CD4-positive, CD25-positive, alpha-beta regulatory T cell (primary cell): ENCODE data around the gene ADD1. TPM values are rescaled to one million over a fixed set of nuclear protein-coding genes. Genes with fewer than 3 reads are reported as not detected.

Experiments used
- ATAC-seq, 2 donors: fragments of 150-1000 bp; cut with Tn5 transposase; one replicate each; pipeline ENCODE4 v1.10.0; 2021; ENCODE audit warnings: low read depth in 2 of 2, moderate number of reproducible peaks in 2 of 2, moderate library complexity in 1 of 2
- DNase-seq, 3 donors: peaks; one replicate each; pipeline versions ENCODE4 v3.0.0 to v3.0.0-alpha.2; 2012 to 2022; ENCODE audit warnings: mixed read lengths in 1 of 3
- H3K27ac ChIP-seq: one replicate; pipeline ENCODE4 v1.7.0; 2013; ENCODE audit warnings: mild to moderate bottlenecking, low read length; ENCODE audit not compliant: insufficient read depth, poor library complexity, severe bottlenecking
- H3K27me3 ChIP-seq: one replicate; pipeline ENCODE4 v1.7.0; 2013; ENCODE audit warnings: low read length; ENCODE audit not compliant: control insufficient read depth, insufficient read depth
- H3K36me3 ChIP-seq: one replicate; pipeline ENCODE4 v1.7.0; 2013; ENCODE audit warnings: mild to moderate bottlenecking, low read length, moderate library complexity; ENCODE audit not compliant: control insufficient read depth, insufficient read depth
- H3K4me1 ChIP-seq: 2 replicates; pipeline ENCODE4 v1.7.0; 2013; ENCODE audit warnings: mild to moderate bottlenecking, low read length; ENCODE audit not compliant: insufficient read depth, control insufficient read depth, poor library complexity, severe bottlenecking
- H3K4me3 ChIP-seq: one replicate; pipeline ENCODE4 v1.7.0; 2013; ENCODE audit warnings: low read depth, mild to moderate bottlenecking, low read length, moderate library complexity
- H3K9me3 ChIP-seq, 2 experiments: 1 replicate in 1 of 2; 2 replicates in 1 of 2; pipeline ENCODE4 v1.7.0; 2013; ENCODE audit warnings: low read length in 2 of 2, mild to moderate bottlenecking in 1 of 2, moderate library complexity in 1 of 2; ENCODE audit not compliant: control insufficient read depth in 2 of 2
- H3K27ac Mint-ChIP-seq, 3 donors: one replicate each; pipeline ENCODE4 v1.8.0; 2020 to 2022; ENCODE audit warnings: mild to moderate bottlenecking in 3 of 3, mixed read lengths in 3 of 3, moderate library complexity in 2 of 3
- H3K27me3 Mint-ChIP-seq: one replicate; pipeline ENCODE4 v1.8.0; 2022; ENCODE audit warnings: mild to moderate bottlenecking, mixed read lengths
- H3K36me3 Mint-ChIP-seq: one replicate; pipeline ENCODE4 v1.8.0; 2020; ENCODE audit warnings: mixed read lengths
- H3K4me1 Mint-ChIP-seq, 4 donors: one replicate each; pipeline ENCODE4 v1.8.0; 2020 to 2022; ENCODE audit warnings: mixed read lengths in 4 of 4, mild to moderate bottlenecking in 1 of 4
- H3K4me3 Mint-ChIP-seq, 4 donors: one replicate each; pipeline ENCODE4 v1.8.0; 2020 to 2022; ENCODE audit warnings: mild to moderate bottlenecking in 4 of 4, mixed read lengths in 4 of 4, moderate library complexity in 3 of 4
- H3K9me3 Mint-ChIP-seq, 7 donors: one replicate each; pipeline ENCODE4 v1.8.0; 2020 to 2022; ENCODE audit warnings: mixed read lengths in 7 of 7, mild to moderate bottlenecking in 3 of 7, moderate library complexity in 2 of 7
- polyA plus RNA-seq, 4 donors: library from polyadenylated mRNA; unstranded; fragments of 300-500 nt; fragmentation: Illumina TruSeq; gene quantifications; one replicate each; pipeline ENCODE4 v1.2.3, GENCODE V29; 2021
- total RNA-seq: library from RNA; stranded (reverse); gene quantifications from one replicate; pipeline ENCODE4 v1.2.3, GENCODE V29; 2022

Gene ADD1
- total and polyA plus RNA-seq, 5 donors from 2014 or later, result 142 to 242 (median 146) TPM

- Mint-ChIP-seq H3K27me3 (no peaks in the 10 kb centered on the region), H3K4me3 (peak overlapping the region; percentile 83 to 89 (median 86)), H3K4me1 (peaks cover 5 to 74% (median 29%) of the 10 kb centered on the region in 4 donors), H3K27ac (peak overlapping the region; percentile 92 to 93 (median 93)), H3K36me3 (peaks cover 3% of the 10 kb centered on the region), H3K9me3 (peaks cover 0 to 3% (median 0%) of the 10 kb centered on the region in 7 donors)
- H3K36me3 ChIP-seq, result no peaks in the 10 kb centered on the region
- H3K4me3 ChIP-seq, result peak overlapping the region; percentile 86
- peak overlapping the region; percentile 87 for H3K27ac ChIP-seq
- H3K4me1 ChIP-seq, result peaks cover 64% of the 10 kb centered on the region
- H3K9me3 ChIP-seq, result no peaks in the 10 kb centered on the region
- ATAC-seq (no peak), DNase-seq (no peak)
- no peaks in the 10 kb centered on the region for H3K27me3 ChIP-seq
These were observed 4.6 kb upstream of the ADD1 start for GRCh38 chr4:2839060-2839459.

GRCh38 chr4:2842687-2843262 lies 869 bp upstream of the ADD1 start:
- H3K4me1 Mint-ChIP-seq, result peaks cover 26 to 70% (median 46%) of the 10 kb centered on the region in 4 donors
- H3K4me3 ChIP-seq, result peak overlapping the region; percentile 73
- peak overlapping the region; percentile 88 to 92 (median 91) for H3K27ac Mint-ChIP-seq

GRCh38 chr4:2843941-2844584 lies 419 bp downstream of the ADD1 start:
- peak overlapping the region; percentile 85 for H3K4me3 ChIP-seq
- H3K27ac ChIP-seq, result peak overlapping the region; percentile 75
- Mint-ChIP-seq H3K27ac (peak overlapping the region; percentile 94 to 96 (median 94)), H3K27me3 (peaks cover 7% of the 10 kb centered on the region), H3K36me3 (peaks cover 3% of the 10 kb centered on the region), H3K4me1 (peaks cover 33 to 68% (median 43%) of the 10 kb centered on the region in 4 donors), H3K4me3 (peak overlapping the region; percentile 94 to 100 (median 96)), H3K9me3 (peaks cover 0 to 3% (median 0%) of the 10 kb centered on the region in 7 donors)
- peak in 1 of 3 donors; percentile 35 for DNase-seq
- peaks cover 37% of the 10 kb centered on the region for H3K4me1 ChIP-seq
- peak in 1 of 2 donors; percentile 13 for ATAC-seq
- H3K27me3 ChIP-seq, result no peaks in the 10 kb centered on the region
- no peaks in the 10 kb centered on the region for H3K9me3 ChIP-seq
- H3K36me3 ChIP-seq, result no peaks in the 10 kb centered on the region

More at GRCh38 chr4:2842687-2843262, 869 bp upstream of the ADD1 start:
- Histone ChIP-seq H3K36me3 (no peaks in the 10 kb centered on the region), H3K27me3 (no peaks in the 10 kb centered on the region), H3K9me3 (no peaks in the 10 kb centered on the region), H3K4me1 (peaks cover 41% of the 10 kb centered on the region), H3K27ac (peak overlapping the region; percentile 75)
- peak overlapping the region; percentile 89 to 97 (median 94) for H3K4me3 Mint-ChIP-seq
- peaks cover 3% of the 10 kb centered on the region for H3K36me3 Mint-ChIP-seq
- peaks cover 0 to 3% (median 0%) of the 10 kb centered on the region in 7 donors for H3K9me3 Mint-ChIP-seq
- peaks cover 7% of the 10 kb centered on the region for H3K27me3 Mint-ChIP-seq
- no peak for DNase-seq
- ATAC-seq, result no peak

GRCh38 chr4:2846172-2846571 lies 2.5 kb downstream of the ADD1 start:
- Histone ChIP-seq H3K36me3 (no peaks in the 10 kb centered on the region), H3K27ac (peak overlapping the region; percentile 34), H3K4me3 (peak overlapping the region; percentile 78), H3K9me3 (no peaks in the 10 kb centered on the region), H3K4me1 (peaks cover 50% of the 10 kb centered on the region), H3K27me3 (no peaks in the 10 kb centered on the region)
- DNase-seq, result peak in 1 of 3 donors; percentile 29
- Mint-ChIP-seq H3K9me3 (no peaks in the 10 kb centered on the region), H3K27ac (peak overlapping the region; percentile 38 to 94 (median 94)), H3K4me3 (peak overlapping the region; percentile 94 to 100 (median 96)), H3K36me3 (peaks cover 3% of the 10 kb centered on the region), H3K4me1 (peaks cover 39 to 75% (median 55%) of the 10 kb centered on the region in 4 donors), H3K27me3 (peaks cover 7% of the 10 kb centered on the region)
- no peak for ATAC-seq

- Mint-ChIP-seq H3K36me3 (no peaks in the 10 kb centered on the region), H3K27me3 (peaks cover 7% of the 10 kb centered on the region), H3K4me3 (peak overlapping the region in 3 of 4 donors; percentile 19 to 73 (median 55)), H3K4me1 (peaks cover 48 to 82% (median 59%) of the 10 kb centered on the region in 4 donors), H3K9me3 (no peaks in the 10 kb centered on the region), H3K27ac (peak overlapping the region in 2 of 3 donors; percentile 37 to 38)
- H3K9me3 ChIP-seq, result no peaks in the 10 kb centered on the region
- no peak overlapping the region for H3K27ac ChIP-seq
- peaks cover 60% of the 10 kb centered on the region for H3K4me1 ChIP-seq
- DNase-seq (no peak), ATAC-seq (no peak)
- H3K27me3 ChIP-seq, result no peaks in the 10 kb centered on the region
- peak overlapping the region; percentile 24 for H3K4me3 ChIP-seq
- H3K36me3 ChIP-seq, result no peaks in the 10 kb centered on the region
These were observed 3.7 kb downstream of the ADD1 start for GRCh38 chr4:2847302-2847871.

GRCh38 chr4:2848449-2848848 lies 4.8 kb downstream of the ADD1 start:
- Mint-ChIP-seq H3K4me1 (peaks cover 47 to 82% (median 59%) of the 10 kb centered on the region in 4 donors), H3K27ac (peak overlapping the region; percentile 27 to 91 (median 38))
- no peak for ATAC-seq

GRCh38 chr4:2849267-2850152 lies 5.9 kb downstream of the ADD1 start:
- H3K9me3 Mint-ChIP-seq, result no peaks in the 10 kb centered on the region
- peak overlapping the region; percentile 14 for H3K27ac ChIP-seq
- ATAC-seq, result no peak

More at GRCh38 chr4:2848449-2848848, 4.8 kb downstream of the ADD1 start:
- H3K4me3 ChIP-seq, result no peak overlapping the region
- H3K4me1 ChIP-seq, result peaks cover 61% of the 10 kb centered on the region
- H3K9me3 ChIP-seq, result no peaks in the 10 kb centered on the region
- H3K27me3 ChIP-seq, result no peaks in the 10 kb centered on the region
- peak overlapping the region; percentile 33 for H3K27ac ChIP-seq
- Mint-ChIP-seq H3K4me3 (peak overlapping the region in 1 of 4 donors; percentile 73), H3K9me3 (no peaks in the 10 kb centered on the region), H3K27me3 (peaks cover 7% of the 10 kb centered on the region), H3K36me3 (no peaks in the 10 kb centered on the region)
- no peaks in the 10 kb centered on the region for H3K36me3 ChIP-seq
- no peak for DNase-seq

More at GRCh38 chr4:2849267-2850152, 5.9 kb downstream of the ADD1 start:
- H3K9me3 ChIP-seq, result no peaks in the 10 kb centered on the region
- peaks cover 68% of the 10 kb centered on the region for H3K4me1 ChIP-seq
- no peaks in the 10 kb centered on the region for H3K27me3 ChIP-seq
- peak overlapping the region; percentile 40 for H3K4me3 ChIP-seq
- H3K27ac Mint-ChIP-seq, result peak overlapping the region; percentile 64 to 90 (median 81)
- H3K27me3 Mint-ChIP-seq, result peaks cover 3% of the 10 kb centered on the region
- H3K4me3 Mint-ChIP-seq, result peak overlapping the region in 3 of 4 donors; percentile 11 to 73 (median 57)
- H3K36me3 ChIP-seq, result peaks cover 7% of the 10 kb centered on the region
- peaks cover 3% of the 10 kb centered on the region for H3K36me3 Mint-ChIP-seq
- no peak for DNase-seq
- peaks cover 50 to 92% (median 60%) of the 10 kb centered on the region in 4 donors for H3K4me1 Mint-ChIP-seq
